K562 (cell line): ENCODE measurements around the gene AQP9. TPM values are rescaled to one million over a fixed set of nuclear protein-coding genes. Genes with fewer than 3 reads are reported as not detected.

Experiments
- ATAC-seq: fragments of 200-7000 bp; cut with Tn5 transposase; 3 replicates; pipeline ENCODE4 v1.9.1; 2020; ENCODE audit warnings: moderate library complexity
- BruUV-seq: library from RNA; stranded (reverse); fragments of 400-500 nt; replicated peaks from 2 replicates; lab custom pipeline; 2021; lab: Mats Ljungman, UMichigan
- CTCF ChIA-PET: fragments of 300-600 bp; formaldehyde crosslinking; extraction: SDS; loops from one replicate; lab custom pipeline; 2021; ENCODE audit warnings: low intra/inter-chr PET ratio; lab: Yijun Ruan, JAX
- POLR2A ChIA-PET: fragments of 300-600, 350-650 bp; sonication (Branson Sonifier 250); formaldehyde crosslinking; extraction: SDS; loops from one replicate; lab custom pipeline; 2021; ENCODE audit warnings: antibody characterized with exemption, inconsistent platforms; lab: Yijun Ruan, JAX
- DNase-seq, 4 experiments: peaks; one replicate each; pipeline versions ENCODE4 v3.0.0 to v3.0.0-alpha.2; 2011 to 2018; ENCODE audit warnings: low spot score in 3 of 4, mixed read lengths in 3 of 4; ENCODE audit errors: extremely low read depth in 1 of 4
- FAIRE-seq: peaks from 2 replicates; lab custom pipeline; 2011; peaks lifted over from hg19 to GRCh38; lab: Jason Lieb, UNC
- H2AFZ ChIP-seq: 2 replicates; pipeline ENCODE4 v1.6.0; 2011; ENCODE audit warnings: low read depth, low read length, control low read depth, inconsistent platforms
- H3K27ac ChIP-seq: fragments of 200-600 bp; 3 replicates; pipeline ENCODE4 v1.8.0; 2011; ENCODE audit warnings: low read depth, mild to moderate bottlenecking, control low read depth, inconsistent platforms, low read length, moderate library complexity, mixed read lengths; ENCODE audit errors: extremely low read depth
- H3K27me3 ChIP-seq, 2 experiments: fragments of 300-600 bp in 1 of 2; 2 replicates in 1 of 2; 3 replicates in 1 of 2; pipeline versions ENCODE4 v1.6.0 to v1.8.0; 2011; ENCODE audit warnings: inconsistent platforms in 2 of 2, low read length in 2 of 2, mild to moderate bottlenecking in 1 of 2, mixed read lengths in 1 of 2, moderate library complexity in 1 of 2; ENCODE audit not compliant: control insufficient read depth in 2 of 2, insufficient read depth in 2 of 2
- H3K36me3 ChIP-seq: fragments of 300-600 bp; 3 replicates; pipeline ENCODE4 v1.8.0; 2011; ENCODE audit warnings: mild to moderate bottlenecking, low read length, inconsistent platforms; ENCODE audit not compliant: control insufficient read depth, insufficient read depth
- H3K4me1 ChIP-seq, 2 experiments: fragments of 200-600 bp in 1 of 2; replicated peaks in 1 of 2; 2 replicates in 1 of 2; 3 replicates in 1 of 2; pipeline versions ENCODE4 v1.5.1 to v1.8.0; 2011; ENCODE audit warnings: inconsistent platforms in 2 of 2, low read length in 2 of 2, mild to moderate bottlenecking in 1 of 2, mixed read lengths in 1 of 2, moderate library complexity in 1 of 2; ENCODE audit not compliant: control insufficient read depth in 2 of 2, insufficient read depth in 2 of 2
- H3K4me2 ChIP-seq: 2 replicates; pipeline ENCODE4 v1.6.1; 2011; ENCODE audit warnings: low read length, control low read depth, inconsistent platforms, mixed read lengths; ENCODE audit not compliant: insufficient read depth
- H3K4me3 ChIP-seq: fragments of 200-600 bp; sonication (generic), shearing (Covaris generic); 2 replicates; pipeline ENCODE4 v1.5.1; 2016; ENCODE audit warnings: control low read depth, inconsistent platforms
- H3K79me2 ChIP-seq: fragments of 200-600 bp; 3 replicates; pipeline ENCODE4 v1.8.0; 2011; ENCODE audit warnings: low read length, inconsistent platforms; ENCODE audit not compliant: control insufficient read depth, insufficient read depth
- H3K9ac ChIP-seq, 2 experiments: 2 replicates each; pipeline versions ENCODE4 v1.6.0 to v1.6.1; 2011; ENCODE audit warnings: low read depth in 2 of 2, low read length in 2 of 2, control low read depth in 1 of 2, inconsistent platforms in 1 of 2, mild to moderate bottlenecking in 1 of 2, mixed read lengths in 1 of 2; ENCODE audit not compliant: insufficient read depth in 1 of 2
- H3K9me1 ChIP-seq: one replicate; pipeline ENCODE4 v1.6.0; 2011; ENCODE audit warnings: inconsistent platforms, mild to moderate bottlenecking, low read length, moderate library complexity; ENCODE audit not compliant: control insufficient read depth, insufficient read depth
- H3K9me3 ChIP-seq: replicated peaks from 2 replicates; pipeline ENCODE4 v1.5.1; 2011; ENCODE audit warnings: low read depth, low read length, inconsistent platforms; ENCODE audit not compliant: control insufficient read depth, insufficient read depth
- H4K20me1 ChIP-seq: replicated peaks from 2 replicates; pipeline ENCODE4 v1.6.1; 2011; ENCODE audit warnings: low read length, inconsistent platforms, mixed read lengths; ENCODE audit not compliant: control insufficient read depth, insufficient read depth
- ARHGAP35 ChIP-seq: fragments of 450-650 bp; IDR thresholded peaks from 2 replicates; pipeline ENCODE4 v1.6.1; 2018; ENCODE audit not compliant: partially characterized antibody
- BACH1 ChIP-seq: fragments of 200-800 bp; sonication (Bioruptor generic); IDR thresholded peaks from 2 replicates; pipeline ENCODE4 v1.6.1; 2016; ENCODE audit warnings: missing genetic modification characterization, missing compliant biosample characterization
- BCOR ChIP-seq: fragments of 450-650 bp; IDR thresholded peaks from 2 replicates; pipeline ENCODE4 v1.6.1; 2016
- CREB5 ChIP-seq: fragments of 250-450 bp; sonication (Bioruptor Pico); IDR thresholded peaks from 2 replicates; pipeline ENCODE4 v1.5.0; 2020; ENCODE audit warnings: mild to moderate bottlenecking
- CREM ChIP-seq: IDR thresholded peaks from 2 replicates; pipeline ENCODE4 v1.6.1; 2014; ENCODE audit warnings: antibody characterized with exemption, low read depth
- FOXK2 ChIP-seq, 2 experiments: fragments of 450-650 bp; IDR thresholded peaks in 1 of 2; conservative IDR thresholded peaks in 1 of 2; 2 replicates each; pipeline ENCODE4 v1.6.1; 2016; ENCODE audit warnings: low read depth in 2 of 2, mild to moderate bottlenecking in 1 of 2
- HSF4 ChIP-seq: fragments of 250-450 bp; sonication (Bioruptor Pico); IDR thresholded peaks from 2 replicates; pipeline ENCODE4 v2.1.2; 2022; ENCODE audit warnings: mild to moderate bottlenecking, moderate library complexity, borderline replicate concordance
- IRF1 ChIP-seq: sonication (generic); formaldehyde crosslinking; IDR thresholded peaks from 2 replicates; pipeline ENCODE4 v1.8.0; 2022; ENCODE audit warnings: missing genetic modification reagents, mild to moderate bottlenecking, borderline replicate concordance
- RBM22 ChIP-seq: fragments of 200-400 bp; formaldehyde crosslinking; IDR thresholded peaks from 2 replicates; pipeline ENCODE4 v1.6.1; 2018; ENCODE audit warnings: low read length, low read depth; ENCODE audit not compliant: poor library complexity, severe bottlenecking
- SIX5 ChIP-seq, 2 experiments: IDR thresholded peaks; 2 replicates each; pipeline ENCODE4 v1.6.1; 2011; ENCODE audit warnings: low read length in 2 of 2, borderline replicate concordance in 1 of 2, low read depth in 1 of 2, mild to moderate bottlenecking in 1 of 2, moderate library complexity in 1 of 2; ENCODE audit not compliant: insufficient read depth in 1 of 2
- SRSF3 ChIP-seq: fragments of 200-400 bp; formaldehyde crosslinking; IDR thresholded peaks from 2 replicates; pipeline ENCODE4 v1.6.1; 2016; ENCODE audit warnings: mild to moderate bottlenecking, low read length, moderate library complexity; ENCODE audit not compliant: insufficient read depth
- SRSF9 ChIP-seq: fragments of 200-400 bp; formaldehyde crosslinking; IDR thresholded peaks from 2 replicates; pipeline ENCODE4 v1.6.1; 2017; ENCODE audit warnings: low read depth, low read length, borderline replicate concordance
- ZMIZ1 ChIP-seq, 2 experiments: fragments of 150-350 bp in 1 of 2; IDR thresholded peaks; 2 replicates each; pipeline ENCODE4 v1.6.1; 2012 to 2016; ENCODE audit warnings: low read depth in 2 of 2, low read length in 2 of 2, mild to moderate bottlenecking in 1 of 2, moderate library complexity in 1 of 2
- WGBS: fragments of 100-300 bp; shearing (Covaris generic); methylation state at CpG from one replicate; pipeline ENCODE4 v1.1.6; 2016; ENCODE audit warnings: low coverage, mixed read lengths; ENCODE audit not compliant: insufficient coverage; ENCODE audit errors: missing lambda C conversion rate; 5-methylcytosine and 5-hydroxymethylcytosine counted together
- in situ Hi-C: fragments of 300-500 bp; cut with MboI; formaldehyde crosslinking; loops from 4 replicates; pipeline ENCODE4 v1.15.0; 2018; ENCODE audit warnings: inconsistent platforms, mixed read lengths
- intact Hi-C: fragments of 100-400 bp; cut with micrococcal nuclease; formaldehyde crosslinking; loops from 2 replicates; pipeline ENCODE4 v1.14.2; 2022
- polyA plus RNA-seq, 8 experiments: library from polyadenylated mRNA; depleted of rRNA in 4 of 8; stranded (reverse) in 5 of 8; unstranded in 3 of 8; fragments of >200 nt; fragmentation: Nextera tagmentation in 2 of 8; fragmentation: Illumina TruSeq in 1 of 8; extraction: Ambion mirVana in 2 of 8; extraction: Trizol in 1 of 8; gene quantifications; 2 replicates each; pipeline versions ENCODE4 v1.2.1 to v1.2.3, GENCODE V29; 2011 to 2014; ENCODE audit warnings: inconsistent platforms in 1 of 8, missing spikeins in 1 of 8
- total RNA-seq, 7 experiments: library from RNA; depleted of rRNA in 6 of 7; stranded (reverse); fragments of >200 nt in 6 of 7; fragmentation: Illumina TruSeq in 2 of 7; extraction: Trizol in 2 of 7; gene quantifications; 2 replicates each; pipeline versions ENCODE4 v1.2.1 to v1.2.3, GENCODE V29; 2011 to 2021; ENCODE audit warnings: low replicate concordance in 1 of 7

The AQP9 gene
- total and polyA plus RNA-seq, 9 of the 15 experiments (the other 6 are each of a cell fraction or from before 2014, with no cell fraction given): 0.04 to 0.33 (median 0.07) TPM; not detected in 4

- FAIRE-seq: no peak
- Histone ChIP-seq H3K36me3 (no peaks in the 10 kb centered on the region), H3K27me3 (no peaks in the 10 kb centered on the region), H3K27ac (no peak overlapping the region), H4K20me1 (no peaks in the 10 kb centered on the region), H3K9me3 (no peaks in the 10 kb centered on the region), H3K4me2 (no peak overlapping the region), H3K4me1 (peaks cover 0 to 12% of the 10 kb centered on the region in 2 experiments; a peak in 2 of 5 replicates), H2AFZ (peak overlapping the region; percentile 70; the same call in 1 of the 2 replicates), H3K9ac (no peak overlapping the region), H3K9me1 (no peaks in the 10 kb centered on the region), H3K4me3 (no peak overlapping the region), H3K79me2 (no peaks in the 10 kb centered on the region)
- POLR2A ChIA-PET: no interaction called here
- TF ChIP-seq CREM (no peak), BACH1 (tag) (no peak), HSF4 (no peak), IRF1 (CRISPR knock-in tag) (no peak), ARHGAP35 (no peak), SIX5 (IDR thresholded peaks at IDR 0.05; ENCODE audit: borderline replicate concordance in 1 of 2, insufficient read depth in 1 of 2, low read depth in 1 of 2, low read length in 2 of 2) (no peak), RBM22 (no peak), FOXK2 (conservative IDR thresholded peaks at IDR 0.05 in 1 of 2, IDR thresholded peaks at IDR 0.05 in 1 of 2; ENCODE audit: low read depth in 2 of 2) (no peak), BCOR (no peak), SRSF3 (no peak), SRSF9 (no peak), ZMIZ1 (IDR thresholded peaks at IDR 0.05; ENCODE audit: low read depth in 2 of 2, low read length in 2 of 2) (no peak), CREB5 (CRISPR knock-in tag) (no peak)
- DNase-seq: no peak
- 80% methylated on average over 5 of the region's 5 CpGs for WGBS
- ATAC-seq: no peak
- in situ Hi-C loops (no loop called here), intact Hi-C loops (no loop called here)
- no TSS peak for BruUV-seq
- CTCF ChIA-PET: no interaction called here
Measured at GRCh38 chr15:58147171-58147611, 9.0 kb downstream of the AQP9 start.
